ENCODE data around the gene TMA16. TPM values are rescaled to one million over a fixed set of nuclear protein-coding genes. Genes with fewer than 3 reads are reported as not detected.

The TMA16 gene
- total RNA-seq, 1 donor from 2014 or later, result 19.0 TPM

GRCh38 chr4:163467082-163467770, 27.3 kb upstream of the TMA16 start:
- TF ChIP-seq, protein P1, sequence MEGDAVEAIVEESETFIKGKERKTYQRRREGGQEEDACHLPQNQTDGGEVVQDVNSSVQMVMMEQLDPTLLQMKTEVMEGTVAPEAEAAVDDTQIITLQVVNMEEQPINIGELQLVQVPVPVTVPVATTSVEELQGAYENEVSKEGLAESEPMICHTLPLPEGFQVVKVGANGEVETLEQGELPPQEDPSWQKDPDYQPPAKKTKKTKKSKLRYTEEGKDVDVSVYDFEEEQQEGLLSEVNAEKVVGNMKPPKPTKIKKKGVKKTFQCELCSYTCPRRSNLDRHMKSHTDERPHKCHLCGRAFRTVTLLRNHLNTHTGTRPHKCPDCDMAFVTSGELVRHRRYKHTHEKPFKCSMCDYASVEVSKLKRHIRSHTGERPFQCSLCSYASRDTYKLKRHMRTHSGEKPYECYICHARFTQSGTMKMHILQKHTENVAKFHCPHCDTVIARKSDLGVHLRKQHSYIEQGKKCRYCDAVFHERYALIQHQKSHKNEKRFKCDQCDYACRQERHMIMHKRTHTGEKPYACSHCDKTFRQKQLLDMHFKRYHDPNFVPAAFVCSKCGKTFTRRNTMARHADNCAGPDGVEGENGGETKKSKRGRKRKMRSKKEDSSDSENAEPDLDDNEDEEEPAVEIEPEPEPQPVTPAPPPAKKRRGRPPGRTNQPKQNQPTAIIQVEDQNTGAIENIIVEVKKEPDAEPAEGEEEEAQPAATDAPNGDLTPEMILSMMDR (IDR thresholded peaks at IDR 0.05; ENCODE audit: unreplicated experiment), result no peak
- H3K36me3 Mint-ChIP-seq (ENCODE audit: low read depth, unreplicated experiment), result no peaks in the 10 kb centered on the region

GRCh38 chr4:163470391-163470790, 24.1 kb upstream of the TMA16 start:
- H3K27ac Mint-ChIP-seq (ENCODE audit: unreplicated experiment), result no peak overlapping the region

More at GRCh38 chr4:163467082-163467770, 27.3 kb upstream of the TMA16 start:
- no peaks in the 10 kb centered on the region for H3K27me3 Mint-ChIP-seq (ENCODE audit: unreplicated experiment)
- no peaks in the 10 kb centered on the region for H3K4me1 Mint-ChIP-seq (ENCODE audit: unreplicated experiment)
- no peak overlapping the region for H3K4me3 Mint-ChIP-seq (ENCODE audit: unreplicated experiment)
- H3K9me3 Mint-ChIP-seq (ENCODE audit: unreplicated experiment), result no peaks in the 10 kb centered on the region
- H3K27ac Mint-ChIP-seq (ENCODE audit: unreplicated experiment), result no peak overlapping the region
- no peak for DNase-seq (ENCODE audit: low spot score)

GRCh38 chr4:163473130-163473529, 21.4 kb upstream of the TMA16 start:
- H3K4me3 Mint-ChIP-seq (ENCODE audit: unreplicated experiment), result no peak overlapping the region
- DNase-seq (ENCODE audit: low spot score), result no peak
- no peak overlapping the region for H3K27ac Mint-ChIP-seq (ENCODE audit: unreplicated experiment)
- TF ChIP-seq, protein P1 (IDR thresholded peaks at IDR 0.05; ENCODE audit: unreplicated experiment), result no peak
- H3K4me1 Mint-ChIP-seq (ENCODE audit: unreplicated experiment), result no peaks in the 10 kb centered on the region
- no peaks in the 10 kb centered on the region for H3K36me3 Mint-ChIP-seq (ENCODE audit: low read depth, unreplicated experiment)
- H3K27me3 Mint-ChIP-seq (ENCODE audit: unreplicated experiment), result no peaks in the 10 kb centered on the region
- no peaks in the 10 kb centered on the region for H3K9me3 Mint-ChIP-seq (ENCODE audit: unreplicated experiment)

More at GRCh38 chr4:163470391-163470790, 24.1 kb upstream of the TMA16 start:
- TF ChIP-seq, protein P1 (IDR thresholded peaks at IDR 0.05; ENCODE audit: unreplicated experiment), result no peak
- H3K4me3 Mint-ChIP-seq (ENCODE audit: unreplicated experiment), result no peak overlapping the region
- no peaks in the 10 kb centered on the region for H3K4me1 Mint-ChIP-seq (ENCODE audit: unreplicated experiment)
- DNase-seq (ENCODE audit: low spot score), result no peak
- H3K27me3 Mint-ChIP-seq (ENCODE audit: unreplicated experiment), result no peaks in the 10 kb centered on the region
- no peaks in the 10 kb centered on the region for H3K36me3 Mint-ChIP-seq (ENCODE audit: low read depth, unreplicated experiment)
- H3K9me3 Mint-ChIP-seq (ENCODE audit: unreplicated experiment), result no peaks in the 10 kb centered on the region

DNA sequence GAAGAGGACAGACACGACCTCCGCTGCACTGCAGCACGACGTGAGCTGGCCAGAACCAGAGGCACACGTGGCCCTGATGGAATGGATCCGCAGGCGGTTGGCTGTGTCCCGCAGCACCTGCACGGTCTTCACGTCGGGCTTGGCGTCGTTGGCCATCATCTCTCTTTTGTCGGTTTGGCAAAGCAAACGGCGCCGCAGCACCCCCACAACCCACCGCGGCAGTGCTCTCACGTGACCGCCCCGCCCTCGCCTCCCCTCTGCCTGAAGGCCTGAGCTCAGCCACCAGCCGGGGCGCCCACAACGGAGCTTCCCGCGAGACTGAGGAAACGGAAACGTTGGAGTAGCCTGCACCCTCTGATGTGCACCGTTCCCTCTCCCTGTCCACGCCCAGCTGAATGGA, 20.9 kb upstream of the TMA16 start, which contains the start of gene TKTL2:
Gene TKTL2 (minus strand): TSS at position 179 of the 400 bp plus-strand sequence. CDS start 20 bp downstream, at position 159.
- DNase-seq (ENCODE audit: low spot score), result no peak
- H3K4me1 Mint-ChIP-seq (ENCODE audit: unreplicated experiment), result no peaks in the 10 kb centered on the region
- H3K27ac Mint-ChIP-seq (ENCODE audit: unreplicated experiment), result peak within 1 kb of the TSS; percentile 25
- H3K36me3 Mint-ChIP-seq (ENCODE audit: low read depth, unreplicated experiment), result no peaks in the 10 kb centered on the region
- no peak within 1 kb of the TSS for H3K4me3 Mint-ChIP-seq (ENCODE audit: unreplicated experiment)
- H3K27me3 Mint-ChIP-seq (ENCODE audit: unreplicated experiment), result no peaks in the 10 kb centered on the region
- no peaks in the 10 kb centered on the region for H3K9me3 Mint-ChIP-seq (ENCODE audit: unreplicated experiment)
- TF ChIP-seq, protein P1 (IDR thresholded peaks at IDR 0.05; ENCODE audit: unreplicated experiment), result no peak

DNA sequence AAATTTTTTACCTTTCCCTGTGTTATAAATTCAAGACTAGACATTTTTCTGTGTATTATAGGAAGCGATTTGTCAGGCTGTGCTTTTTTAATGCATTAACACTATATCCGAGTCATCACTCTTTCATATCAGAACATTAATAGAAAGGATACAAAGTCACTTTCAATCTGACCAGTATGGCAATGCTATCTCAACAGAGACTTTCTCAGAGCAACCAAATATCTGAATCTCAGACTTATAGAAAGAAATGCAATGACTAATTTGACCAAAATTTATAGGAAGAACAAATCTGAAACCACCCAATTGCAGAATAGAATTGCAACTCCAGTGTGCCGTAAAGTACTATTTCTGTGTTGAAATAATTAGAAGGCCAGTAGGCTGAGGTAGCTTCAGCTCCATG, 20.5 kb upstream of the TMA16 start:
- peak overlapping the region; percentile 25 for H3K27ac Mint-ChIP-seq (ENCODE audit: unreplicated experiment)
- H3K9me3 Mint-ChIP-seq (ENCODE audit: unreplicated experiment), result no peaks in the 10 kb centered on the region
- no peak for DNase-seq (ENCODE audit: low spot score)
- no peaks in the 10 kb centered on the region for H3K36me3 Mint-ChIP-seq (ENCODE audit: low read depth, unreplicated experiment)
- TF ChIP-seq, protein P1 (IDR thresholded peaks at IDR 0.05; ENCODE audit: unreplicated experiment), result no peak
- H3K4me3 Mint-ChIP-seq (ENCODE audit: unreplicated experiment), result no peak overlapping the region
- H3K27me3 Mint-ChIP-seq (ENCODE audit: unreplicated experiment), result no peaks in the 10 kb centered on the region
- no peaks in the 10 kb centered on the region for H3K4me1 Mint-ChIP-seq (ENCODE audit: unreplicated experiment)

All from endothelial cell (in vitro differentiated cells).